Duodenal mucosa (tissue), 2 donors: ENCODE measurements around the gene DNAH7.

Experiments
- H3K27ac ChIP-seq: one replicate; pipeline ENCODE4 v1.7.0; 2013; ENCODE audit warnings: low read depth, low read length
- H3K27me3 ChIP-seq, 2 donors: one replicate each; pipeline ENCODE4 v1.7.0; 2013; ENCODE audit warnings: low read length in 2 of 2, control low read depth in 1 of 2; ENCODE audit not compliant: insufficient read depth in 2 of 2, control insufficient read depth in 1 of 2
- H3K36me3 ChIP-seq, 2 donors: one replicate each; pipeline ENCODE4 v1.7.0; 2013; ENCODE audit warnings: low read length in 2 of 2, control low read depth in 1 of 2; ENCODE audit not compliant: insufficient read depth in 2 of 2, control insufficient read depth in 1 of 2
- H3K4me1 ChIP-seq, 2 donors: one replicate each; pipeline ENCODE4 v1.7.0; 2013; ENCODE audit warnings: low read length in 2 of 2, control low read depth in 1 of 2; ENCODE audit not compliant: insufficient read depth in 2 of 2, control insufficient read depth in 1 of 2
- H3K4me3 ChIP-seq, 2 donors: one replicate each; pipeline ENCODE4 v1.7.0; 2013; ENCODE audit warnings: low read length in 2 of 2, low read depth in 1 of 2
- H3K9ac ChIP-seq, 2 donors: one replicate each; pipeline ENCODE4 v1.7.0; 2013; ENCODE audit warnings: low read length in 2 of 2, low read depth in 1 of 2
- H3K9me3 ChIP-seq, 2 donors: one replicate each; pipeline ENCODE4 v1.7.0; 2013; ENCODE audit warnings: low read length in 2 of 2, control low read depth in 1 of 2; ENCODE audit not compliant: control insufficient read depth in 1 of 2

DNAH7 gene

GRCh38 chr2:195793881-195794280 is 274.8 kb downstream of the DNAH7 start:
- Histone ChIP-seq H3K9me3 (no peaks in the 10 kb centered on the region), H3K27me3 (no peaks in the 10 kb centered on the region), H3K36me3 (no peaks in the 10 kb centered on the region), H3K9ac (no peak overlapping the region), H3K4me3 (no peak overlapping the region), H3K27ac (no peak overlapping the region), H3K4me1 (no peaks in the 10 kb centered on the region)

GRCh38 chr2:195782156-195782555 is 286.5 kb downstream of the DNAH7 start:
- no peak overlapping the region for H3K27ac ChIP-seq
- H3K9ac ChIP-seq = no peak overlapping the region
- H3K27me3 ChIP-seq = no peaks in the 10 kb centered on the region
- no peaks in the 10 kb centered on the region for H3K4me1 ChIP-seq
- H3K9me3 ChIP-seq = no peaks in the 10 kb centered on the region
- no peaks in the 10 kb centered on the region for H3K36me3 ChIP-seq
- no peak overlapping the region for H3K4me3 ChIP-seq

GRCh38 chr2:195779491-195779890 is 289.1 kb downstream of the DNAH7 start:
- Histone ChIP-seq H3K27ac (no peak overlapping the region), H3K4me3 (no peak overlapping the region), H3K36me3 (no peaks in the 10 kb centered on the region), H3K4me1 (no peaks in the 10 kb centered on the region), H3K27me3 (no peaks in the 10 kb centered on the region), H3K9ac (no peak overlapping the region), H3K9me3 (no peaks in the 10 kb centered on the region)

GRCh38 chr2:195769975-195770374 is 298.7 kb downstream of the DNAH7 start:
- Histone ChIP-seq H3K27ac (no peak overlapping the region), H3K4me1 (no peaks in the 10 kb centered on the region), H3K27me3 (no peaks in the 10 kb centered on the region), H3K9ac (no peak overlapping the region), H3K9me3 (no peaks in the 10 kb centered on the region), H3K36me3 (no peaks in the 10 kb centered on the region), H3K4me3 (no peak overlapping the region)

- Histone ChIP-seq H3K27me3 (no peaks in the 10 kb centered on the region), H3K9me3 (peaks cover 0 to 4% of the 10 kb centered on the region in 2 donors), H3K9ac (no peak overlapping the region), H3K4me3 (no peak overlapping the region), H3K36me3 (no peaks in the 10 kb centered on the region), H3K27ac (no peak overlapping the region), H3K4me1 (no peaks in the 10 kb centered on the region)
These were observed 300.2 kb downstream of the DNAH7 start for GRCh38 chr2:195768431-195768830.

- Histone ChIP-seq H3K9me3 (peaks cover 0 to 4% of the 10 kb centered on the region in 2 donors), H3K9ac (no peak overlapping the region), H3K4me3 (no peak overlapping the region)
These were observed 301.9 kb downstream of the DNAH7 start for GRCh38 chr2:195766691-195767090.

GRCh38 chr2:195763866-195764265 is 304.8 kb downstream of the DNAH7 start:
- Histone ChIP-seq H3K27me3 (no peaks in the 10 kb centered on the region), H3K36me3 (no peaks in the 10 kb centered on the region), H3K9ac (no peak overlapping the region)

More at GRCh38 chr2:195766691-195767090, 301.9 kb downstream of the DNAH7 start:
- H3K36me3 ChIP-seq = no peaks in the 10 kb centered on the region
- H3K4me1 ChIP-seq = no peaks in the 10 kb centered on the region
- no peak overlapping the region for H3K27ac ChIP-seq
- H3K27me3 ChIP-seq = no peaks in the 10 kb centered on the region

GRCh38 chr2:195759877-195760276 is 308.8 kb downstream of the DNAH7 start:
- no peaks in the 10 kb centered on the region for H3K4me1 ChIP-seq
- no peak overlapping the region for H3K4me3 ChIP-seq
- H3K9ac ChIP-seq = no peak overlapping the region
- H3K9me3 ChIP-seq = peaks cover 0 to 3% of the 10 kb centered on the region in 2 donors
- no peak overlapping the region for H3K27ac ChIP-seq
- no peaks in the 10 kb centered on the region for H3K27me3 ChIP-seq
- H3K36me3 ChIP-seq = no peaks in the 10 kb centered on the region

More at GRCh38 chr2:195763866-195764265, 304.8 kb downstream of the DNAH7 start:
- H3K4me1 ChIP-seq = no peaks in the 10 kb centered on the region
- peaks cover 0 to 4% of the 10 kb centered on the region in 2 donors for H3K9me3 ChIP-seq
- no peak overlapping the region for H3K4me3 ChIP-seq
- H3K27ac ChIP-seq = no peak overlapping the region

GRCh38 chr2:195758846-195759245 is 309.8 kb downstream of the DNAH7 start:
- H3K9me3 ChIP-seq = no peaks in the 10 kb centered on the region
- no peaks in the 10 kb centered on the region for H3K4me1 ChIP-seq
- no peaks in the 10 kb centered on the region for H3K36me3 ChIP-seq
- no peaks in the 10 kb centered on the region for H3K27me3 ChIP-seq
- H3K4me3 ChIP-seq = no peak overlapping the region
- no peak overlapping the region for H3K27ac ChIP-seq
- no peak overlapping the region for H3K9ac ChIP-seq

- no peaks in the 10 kb centered on the region for H3K36me3 ChIP-seq
- H3K27ac ChIP-seq = no peak overlapping the region
These were observed 312.3 kb downstream of the DNAH7 start for GRCh38 chr2:195756218-195756942.

More at GRCh38 chr2:195756218-195756942, 312.3 kb downstream of the DNAH7 start:
- no peaks in the 10 kb centered on the region for H3K9me3 ChIP-seq
- H3K27me3 ChIP-seq = no peaks in the 10 kb centered on the region
- no peak overlapping the region for H3K9ac ChIP-seq
- H3K4me3 ChIP-seq = no peak overlapping the region
- no peaks in the 10 kb centered on the region for H3K4me1 ChIP-seq
